Small intestine (tissue), 16 donors: Measurements from ENCODE around the gene ACSS2. TPM values are rescaled to one million over a fixed set of nuclear protein-coding genes. Genes with fewer than 3 reads are reported as not detected.
A peak's percentile ranks its signal among the peaks of the same experiment; 100 is the strongest.

Experiments used
- DNase-seq, 2 donors: peaks; one replicate each; pipeline versions ENCODE4 v3.0.0 to v3.0.0-alpha.2; 2013
- FAIRE-seq: peaks from 2 replicates; lab custom pipeline; 2012; peaks lifted over from hg19 to GRCh38; lab: Jason Lieb, UNC
- H3K27ac ChIP-seq, 3 donors: one replicate each; pipeline ENCODE4 v1.5.1; 2013; ENCODE audit warnings: low read length in 2 of 3, mild to moderate bottlenecking in 2 of 3, control low read depth in 1 of 3, inconsistent platforms in 1 of 3, low read depth in 1 of 3, moderate library complexity in 1 of 3
- H3K27me3 ChIP-seq, 3 donors: one replicate each; pipeline ENCODE4 v1.6.1; 2013; ENCODE audit warnings: low read length in 3 of 3, inconsistent platforms in 1 of 3; ENCODE audit not compliant: control insufficient read depth in 3 of 3, insufficient read depth in 3 of 3
- H3K36me3 ChIP-seq, 3 donors: one replicate each; pipeline ENCODE4 v1.6.1; 2013; ENCODE audit warnings: low read length in 3 of 3, inconsistent platforms in 1 of 3, low read depth in 1 of 3, mild to moderate bottlenecking in 1 of 3, moderate library complexity in 1 of 3; ENCODE audit not compliant: control insufficient read depth in 3 of 3, insufficient read depth in 2 of 3
- H3K4me1 ChIP-seq, 3 donors: one replicate each; pipeline ENCODE4 v1.6.1; 2013; ENCODE audit warnings: low read length in 2 of 3, inconsistent platforms in 1 of 3, low read depth in 1 of 3, mild to moderate bottlenecking in 1 of 3, moderate library complexity in 1 of 3; ENCODE audit not compliant: control insufficient read depth in 3 of 3, insufficient read depth in 2 of 3
- H3K4me3 ChIP-seq, 3 donors: one replicate each; pipeline ENCODE4 v1.5.1; 2013; ENCODE audit warnings: low read length in 3 of 3, control low read depth in 1 of 3, inconsistent platforms in 1 of 3, low read depth in 1 of 3, mild to moderate bottlenecking in 1 of 3, moderate library complexity in 1 of 3
- H3K9me3 ChIP-seq, 2 donors: one replicate each; pipeline ENCODE4 v1.6.1; 2013; ENCODE audit warnings: low read depth in 1 of 2, low read length in 1 of 2; ENCODE audit not compliant: control insufficient read depth in 2 of 2, insufficient read depth in 1 of 2
- WGBS, 3 donors: extraction: QIAGEN DNeasy Blood & Tissue Kit; methylation state at CpG; one replicate each; pipeline ENCODE4 v1.1.7; 2013; 5-methylcytosine and 5-hydroxymethylcytosine counted together
- long read RNA-seq, 10 donors: transcript quantifications; one replicate each; lab custom pipeline, GENCODE V29; 2026
- polyA plus RNA-seq, 4 donors: library from polyadenylated mRNA; stranded (reverse) in 3 of 4; unstranded in 1 of 4; fragments of 200-250 nt in 3 of 4; fragments of 120-200 nt in 1 of 4; gene quantifications; one replicate each; pipeline versions ENCODE4 v1.2.1 to v1.2.3, GENCODE V29; 2013
- donor health status: healthy with polysubstance abuse.
- donor health status: control.
- donor health status: control.
- donor health status: Bipolar disorder and iron deficiency.
- donor health status: healthy.

Gene ACSS2, protein sequence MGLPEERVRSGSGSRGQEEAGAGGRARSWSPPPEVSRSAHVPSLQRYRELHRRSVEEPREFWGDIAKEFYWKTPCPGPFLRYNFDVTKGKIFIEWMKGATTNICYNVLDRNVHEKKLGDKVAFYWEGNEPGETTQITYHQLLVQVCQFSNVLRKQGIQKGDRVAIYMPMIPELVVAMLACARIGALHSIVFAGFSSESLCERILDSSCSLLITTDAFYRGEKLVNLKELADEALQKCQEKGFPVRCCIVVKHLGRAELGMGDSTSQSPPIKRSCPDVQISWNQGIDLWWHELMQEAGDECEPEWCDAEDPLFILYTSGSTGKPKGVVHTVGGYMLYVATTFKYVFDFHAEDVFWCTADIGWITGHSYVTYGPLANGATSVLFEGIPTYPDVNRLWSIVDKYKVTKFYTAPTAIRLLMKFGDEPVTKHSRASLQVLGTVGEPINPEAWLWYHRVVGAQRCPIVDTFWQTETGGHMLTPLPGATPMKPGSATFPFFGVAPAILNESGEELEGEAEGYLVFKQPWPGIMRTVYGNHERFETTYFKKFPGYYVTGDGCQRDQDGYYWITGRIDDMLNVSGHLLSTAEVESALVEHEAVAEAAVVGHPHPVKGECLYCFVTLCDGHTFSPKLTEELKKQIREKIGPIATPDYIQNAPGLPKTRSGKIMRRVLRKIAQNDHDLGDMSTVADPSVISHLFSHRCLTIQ
- 100 to 1,000 TPM in 3 of 4 donors, 10 to 100 TPM in 1; 37.0 to 295 (median 161) TPM for polyA plus RNA-seq
- long read RNA-seq, donor 1, partial matches to known transcripts = 0 of 4 reads
- long read RNA-seq, donor 1, other reads (novel, unspliced or antisense) = 0 of 4 reads
- long read RNA-seq, donor 2, partial matches to known transcripts = 0 of 1 reads
- long read RNA-seq, donor 2, other reads (novel, unspliced or antisense) = 0 of 1 reads
- long read RNA-seq, donor 3, partial matches to known transcripts = 0 of 2 reads
- long read RNA-seq, donor 3, other reads (novel, unspliced or antisense) = 0 of 2 reads
- long read RNA-seq, donor 4 = 0 reads
- long read RNA-seq, donor 5 = 0 reads
- long read RNA-seq, donor 6, partial matches to known transcripts = 0 of 1 reads
- long read RNA-seq, donor 6, other reads (novel, unspliced or antisense) = 0 of 1 reads
- long read RNA-seq, donor 7, partial matches to known transcripts = 75 of 83 reads
- long read RNA-seq, donor 7, other reads (novel, unspliced or antisense) = 0 of 83 reads
- long read RNA-seq, donor 8 = 0 reads
- long read RNA-seq, donor 9 = 0 reads
- long read RNA-seq, donor 10, transcript ACSS2-202 (18 exons, 3,065 nt) = major isoform, 6 of 7 reads
- long read RNA-seq, donor 10, partial matches to known transcripts = 0 of 7 reads
- long read RNA-seq, donor 10, other reads (novel, unspliced or antisense) = 0 of 7 reads

DNA sequence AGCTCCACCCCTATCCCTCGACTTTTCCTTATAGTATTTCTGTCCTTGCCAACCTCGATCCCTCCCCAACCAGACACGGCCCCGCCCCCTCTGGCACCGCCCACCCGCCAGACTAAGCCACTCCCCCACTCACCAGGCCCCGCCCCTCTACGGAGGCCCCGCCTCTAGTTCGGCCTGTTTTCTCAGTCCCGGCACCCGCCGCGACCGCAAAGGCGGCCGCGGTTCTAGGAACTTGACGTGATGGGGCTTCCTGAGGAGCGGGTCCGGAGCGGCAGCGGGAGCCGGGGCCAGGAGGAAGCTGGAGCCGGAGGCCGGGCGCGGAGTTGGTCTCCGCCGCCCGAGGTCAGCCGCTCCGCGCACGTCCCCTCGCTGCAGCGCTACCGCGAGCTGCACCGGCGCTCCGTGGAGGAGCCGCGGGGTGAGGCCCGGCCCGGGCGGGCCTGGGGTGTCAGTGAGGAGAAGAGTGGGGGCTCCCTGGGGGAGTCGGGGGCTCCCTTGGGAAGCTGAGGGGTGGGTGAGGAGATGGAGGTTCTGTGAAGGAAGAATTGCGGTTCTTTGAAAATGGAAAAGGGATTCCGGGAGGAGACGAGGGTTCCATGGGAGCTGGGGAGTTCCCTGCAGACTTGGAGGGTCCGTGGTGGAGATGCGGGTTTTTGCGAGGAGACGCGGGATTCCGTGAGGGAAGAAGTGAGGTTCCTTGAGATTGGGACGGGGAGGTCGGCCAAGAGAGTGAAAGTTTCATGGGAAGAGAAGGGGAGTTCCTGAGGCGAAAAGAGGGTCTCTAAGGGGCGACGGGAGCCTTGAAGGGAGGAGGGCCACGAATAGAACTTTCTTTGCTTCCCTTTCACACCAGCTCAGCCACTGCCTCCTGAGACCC lies at the start of gene ACSS2:
Gene ACSS2 (plus strand): TSS at position 207 of the 877 bp plus-strand sequence. CDS start 34 bp downstream, at position 241.
- Histone ChIP-seq H3K4me1 (peaks cover 2 to 41% (median 7%) of the 10 kb centered on the region in 3 donors), H3K36me3 (no peaks in the 10 kb centered on the region), H3K27ac (peak within 1 kb of the TSS; percentile 65 to 97 (median 89)), H3K27me3 (peaks cover 0 to 17% (median 0%) of the 10 kb centered on the region in 3 donors), H3K4me3 (peak within 1 kb of the TSS; percentile 68 to 86 (median 70)), H3K9me3 (no peaks in the 10 kb centered on the region)
- 0 to 2% (median 1%) methylated on average over 62 to 63 of the region's 63 CpGs for WGBS, 3 donors
- DNase-seq (no peak), FAIRE-seq (no peak)

DNA sequence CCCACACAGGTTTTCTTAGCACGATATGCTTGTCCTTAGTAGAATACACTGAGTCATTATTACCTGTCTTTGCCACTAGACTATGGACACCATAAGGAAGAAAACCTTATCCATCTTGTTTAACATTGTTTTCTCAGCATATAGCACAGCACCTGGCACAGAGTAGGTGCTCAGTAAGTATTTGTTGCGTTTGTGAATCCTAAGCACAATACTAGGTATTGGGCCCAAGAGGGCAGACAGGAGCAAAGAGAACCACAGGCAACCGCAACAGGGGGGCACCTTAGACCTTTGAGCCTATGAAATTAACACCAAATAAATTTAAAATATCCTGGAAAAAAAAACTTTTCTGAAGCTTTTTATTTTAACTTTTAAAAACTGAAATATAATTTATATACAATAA lies 47.2 kb upstream of the ACSS2 start:
- Histone ChIP-seq H3K4me1 (peaks cover 0 to 2% (median 0%) of the 10 kb centered on the region in 3 donors), H3K9me3 (no peaks in the 10 kb centered on the region), H3K27ac (no peak overlapping the region), H3K27me3 (no peaks in the 10 kb centered on the region), H3K4me3 (no peak overlapping the region), H3K36me3 (no peaks in the 10 kb centered on the region)
- FAIRE-seq = no peak
- DNase-seq = no peak
- WGBS, 3 donors = 82 to 91% (median 82%) methylated on average over 3 of the region's 3 CpGs

DNA sequence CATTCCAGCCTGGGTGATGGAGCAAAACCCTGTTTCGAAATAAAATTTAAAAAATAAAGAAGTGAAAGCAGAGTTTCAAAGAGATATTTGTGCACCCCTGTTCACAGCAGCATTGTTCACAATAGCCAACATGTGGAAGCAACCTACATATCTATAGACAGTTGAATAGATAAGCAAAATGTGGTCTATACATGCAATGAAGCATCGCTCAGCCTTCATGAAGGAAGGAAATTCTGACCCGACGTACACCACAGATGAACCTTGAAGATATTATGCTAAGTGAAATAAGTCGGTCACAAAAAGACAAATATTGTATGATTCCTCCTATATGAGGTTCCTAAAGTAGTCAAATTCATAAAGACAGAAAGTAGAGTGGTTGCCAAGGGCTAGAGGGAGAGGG lies 44.5 kb upstream of the ACSS2 start:
- no peak overlapping the region for H3K4me3 ChIP-seq
- no peaks in the 10 kb centered on the region for H3K9me3 ChIP-seq
- WGBS, 3 donors = 74 to 86% (median 77%) methylated on average over 5 of the region's 5 CpGs
- DNase-seq (no peak), FAIRE-seq (no peak)
- H3K27me3 ChIP-seq = no peaks in the 10 kb centered on the region
- no peak overlapping the region for H3K27ac ChIP-seq
- peaks cover 0 to 2% (median 0%) of the 10 kb centered on the region in 3 donors for H3K4me1 ChIP-seq
- no peaks in the 10 kb centered on the region for H3K36me3 ChIP-seq

DNA sequence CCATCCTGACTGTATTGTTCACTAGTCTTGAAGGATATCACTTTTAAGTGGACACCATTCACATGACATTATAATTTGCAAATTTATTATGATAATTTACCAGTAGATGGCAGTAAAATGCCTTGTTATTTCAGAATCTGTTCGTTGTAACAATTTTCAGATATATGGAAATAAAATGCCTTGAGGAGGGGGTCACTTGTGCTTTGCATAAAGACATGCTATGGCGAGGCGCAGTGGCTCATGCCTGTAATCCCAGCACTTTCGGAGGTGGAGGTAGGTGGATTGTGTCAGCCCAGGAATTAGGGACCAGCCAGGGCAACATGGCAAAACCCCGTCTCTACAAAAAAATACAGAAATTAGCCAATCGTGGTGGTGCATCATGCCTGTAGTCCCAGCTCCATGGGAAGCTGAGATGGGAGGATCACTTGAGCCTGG lies 41.9 kb upstream of the ACSS2 start:
- Histone ChIP-seq H3K4me1 (peaks cover 0 to 2% (median 0%) of the 10 kb centered on the region in 3 donors), H3K27me3 (no peaks in the 10 kb centered on the region), H3K36me3 (no peaks in the 10 kb centered on the region), H3K9me3 (no peaks in the 10 kb centered on the region), H3K4me3 (no peak overlapping the region), H3K27ac (no peak overlapping the region)
- 16 to 44% (median 20%) methylated on average over 6 of the region's 6 CpGs for WGBS, 3 donors
- FAIRE-seq (no peak), DNase-seq (peak; percentile 37 to 40)

DNA sequence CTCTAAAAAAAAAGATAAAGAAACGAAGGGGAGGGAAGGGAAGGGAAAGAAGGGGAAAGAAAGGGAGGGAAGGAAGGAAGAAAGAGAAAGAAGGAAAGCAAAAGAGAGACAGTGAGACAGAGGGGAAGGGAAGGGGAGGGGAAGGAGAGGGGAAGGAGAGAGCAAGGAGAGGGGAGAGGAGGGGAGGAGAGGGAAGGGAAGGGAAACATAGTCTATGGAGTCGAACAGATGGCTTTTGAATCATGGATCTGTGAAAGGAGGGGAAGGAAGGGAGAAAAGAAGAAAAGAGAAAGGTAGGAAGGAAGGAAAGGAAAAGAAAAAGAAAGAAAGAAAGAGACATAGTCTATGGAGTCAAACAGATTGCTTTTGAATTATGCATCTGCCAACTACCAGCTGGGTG lies 34.3 kb upstream of the ACSS2 start:
- Histone ChIP-seq H3K9me3 (no peaks in the 10 kb centered on the region), H3K4me3 (no peak overlapping the region), H3K27ac (no peak overlapping the region), H3K27me3 (peaks cover 0 to 3% (median 0%) of the 10 kb centered on the region in 3 donors), H3K4me1 (no peaks in the 10 kb centered on the region), H3K36me3 (no peaks in the 10 kb centered on the region)
- FAIRE-seq (no peak), DNase-seq (no peak)
- 59 to 66% (median 61%) methylated on average over 2 of the region's 2 CpGs for WGBS, 3 donors

DNA sequence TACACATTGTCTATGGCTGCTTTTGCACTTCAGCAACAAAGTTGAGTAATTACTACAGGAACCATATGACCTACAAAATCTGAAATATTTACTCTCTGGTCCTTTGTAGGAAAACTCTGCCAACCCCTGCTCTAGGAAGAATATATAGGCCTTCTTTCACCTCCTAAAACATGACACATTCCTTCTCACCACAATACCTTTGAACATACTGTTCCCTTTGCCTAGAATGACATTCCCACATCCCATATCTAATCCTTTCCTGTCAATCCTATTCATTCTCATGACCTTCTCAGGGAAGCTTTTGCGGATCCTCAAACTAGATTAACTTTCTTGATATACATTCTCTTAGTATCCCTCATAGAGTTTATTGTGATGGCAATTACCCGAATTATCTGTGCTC lies 33.0 kb upstream of the ACSS2 start:
- Histone ChIP-seq H3K9me3 (no peaks in the 10 kb centered on the region), H3K27ac (no peak overlapping the region), H3K4me1 (no peaks in the 10 kb centered on the region), H3K27me3 (peaks cover 0 to 3% (median 0%) of the 10 kb centered on the region in 3 donors), H3K36me3 (peaks cover 0 to 3% (median 0%) of the 10 kb centered on the region in 3 donors), H3K4me3 (no peak overlapping the region)
- FAIRE-seq (no peak), DNase-seq (no peak)
- 92 to 98% (median 93%) methylated on average over 2 of the region's 2 CpGs for WGBS, 3 donors

DNA sequence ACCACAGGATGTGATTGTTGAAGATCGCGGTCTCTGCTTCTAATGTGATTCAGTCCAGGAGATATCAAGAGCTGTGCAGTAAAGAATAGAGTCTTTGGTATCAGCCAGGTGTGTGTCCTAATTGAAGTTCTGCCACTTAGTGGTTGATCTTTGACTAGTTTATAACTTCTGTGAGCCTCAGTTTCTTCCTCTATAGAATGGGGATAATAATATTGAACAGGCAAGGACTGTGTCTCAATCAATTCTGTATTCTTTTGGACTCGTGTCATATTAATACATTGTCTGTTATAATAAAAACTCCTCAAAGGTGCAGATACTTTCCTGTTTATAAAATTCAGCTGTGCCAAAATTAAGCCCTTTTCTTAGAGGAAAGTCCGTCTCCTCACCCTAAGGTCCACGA lies 27.8 kb upstream of the ACSS2 start:
- Histone ChIP-seq H3K9me3 (no peaks in the 10 kb centered on the region), H3K27ac (no peak overlapping the region), H3K36me3 (peaks cover 4 to 7% (median 7%) of the 10 kb centered on the region in 3 donors), H3K27me3 (no peaks in the 10 kb centered on the region), H3K4me3 (no peak overlapping the region), H3K4me1 (no peaks in the 10 kb centered on the region)
- WGBS, 3 donors = 93 to 97% (median 95%) methylated on average over 5 of the region's 5 CpGs
- DNase-seq (no peak), FAIRE-seq (no peak)
